Measurements from ENCODE around the gene TCF7.

TCF7 gene

DNA sequence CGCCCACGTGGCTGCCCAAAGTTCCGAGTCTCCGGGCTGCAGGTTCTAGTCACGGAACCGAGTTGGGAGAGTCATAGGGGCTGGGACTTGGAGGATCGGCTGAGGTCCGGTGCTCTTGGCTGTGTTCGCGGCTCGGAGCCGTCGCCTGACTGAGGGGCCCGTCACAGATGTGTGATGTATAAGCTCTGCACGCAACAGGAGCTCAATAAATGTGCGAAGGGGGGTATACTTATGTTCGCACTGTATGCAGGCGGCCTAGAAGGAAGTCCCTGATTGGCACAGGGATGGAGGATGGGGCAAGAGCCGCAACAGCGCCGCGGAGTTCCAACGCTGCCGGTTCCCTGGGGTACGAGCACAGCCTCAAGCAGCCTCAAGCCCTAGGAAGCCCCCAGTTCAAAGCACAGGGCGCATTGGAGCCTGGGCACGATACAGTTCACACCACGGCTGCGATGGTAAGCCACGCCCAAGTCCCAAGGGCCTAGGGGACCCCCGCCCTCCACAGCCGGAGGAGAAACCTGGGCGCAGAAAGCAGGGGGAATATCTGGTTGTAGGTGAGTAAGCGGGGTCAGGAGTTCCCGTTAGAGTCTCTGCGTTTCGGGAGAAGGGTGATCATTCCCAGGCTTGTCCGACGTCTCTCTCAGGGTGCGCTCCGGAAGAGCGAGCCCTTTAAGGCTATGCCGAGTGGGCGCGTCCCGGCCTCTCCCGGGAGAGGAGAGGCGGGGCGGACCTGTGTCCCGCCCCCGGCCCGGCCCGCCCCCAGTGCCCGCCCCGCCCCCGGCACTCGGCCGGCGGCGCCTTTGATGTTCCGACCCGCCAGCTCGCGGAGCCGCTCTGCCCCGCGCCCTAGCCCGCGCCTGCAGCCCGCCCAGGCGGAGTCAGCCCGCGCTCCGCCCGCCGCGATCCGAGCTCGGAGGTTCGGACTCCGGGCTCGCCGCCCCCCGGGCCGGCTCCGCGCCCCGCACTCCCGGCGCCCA, at the start of gene TCF7:
Gene TCF7, plus strand, starts transcription at position 780 of the 974 bp plus-strand sequence. CDS start 226 bp downstream, outside the sequence.
- FAIRE-seq (no peak), DNase-seq (ENCODE audit: low spot score) (peak; percentile 62)

DNA sequence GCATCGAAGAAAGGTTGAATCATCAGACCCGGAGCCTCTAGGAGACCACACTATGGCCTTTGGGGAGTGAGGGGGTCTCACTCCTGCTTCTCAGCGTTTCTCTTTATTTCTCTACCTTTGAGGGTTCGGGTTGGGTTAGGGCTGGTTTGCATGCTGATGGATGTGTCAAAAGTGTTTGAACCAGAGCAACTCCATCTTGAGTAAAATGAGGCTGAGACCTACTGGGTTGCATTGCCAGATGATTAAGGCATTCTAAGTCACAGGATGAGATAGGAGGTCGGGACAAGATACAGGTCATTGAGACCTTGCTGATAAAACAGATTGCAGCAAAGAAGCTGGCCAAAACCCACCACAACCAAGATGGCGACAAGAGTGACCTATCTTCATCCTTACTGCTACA, 44.9 kb upstream of the TCF7 start:
- FAIRE-seq (no peak), DNase-seq (ENCODE audit: low spot score) (no peak)

DNA sequence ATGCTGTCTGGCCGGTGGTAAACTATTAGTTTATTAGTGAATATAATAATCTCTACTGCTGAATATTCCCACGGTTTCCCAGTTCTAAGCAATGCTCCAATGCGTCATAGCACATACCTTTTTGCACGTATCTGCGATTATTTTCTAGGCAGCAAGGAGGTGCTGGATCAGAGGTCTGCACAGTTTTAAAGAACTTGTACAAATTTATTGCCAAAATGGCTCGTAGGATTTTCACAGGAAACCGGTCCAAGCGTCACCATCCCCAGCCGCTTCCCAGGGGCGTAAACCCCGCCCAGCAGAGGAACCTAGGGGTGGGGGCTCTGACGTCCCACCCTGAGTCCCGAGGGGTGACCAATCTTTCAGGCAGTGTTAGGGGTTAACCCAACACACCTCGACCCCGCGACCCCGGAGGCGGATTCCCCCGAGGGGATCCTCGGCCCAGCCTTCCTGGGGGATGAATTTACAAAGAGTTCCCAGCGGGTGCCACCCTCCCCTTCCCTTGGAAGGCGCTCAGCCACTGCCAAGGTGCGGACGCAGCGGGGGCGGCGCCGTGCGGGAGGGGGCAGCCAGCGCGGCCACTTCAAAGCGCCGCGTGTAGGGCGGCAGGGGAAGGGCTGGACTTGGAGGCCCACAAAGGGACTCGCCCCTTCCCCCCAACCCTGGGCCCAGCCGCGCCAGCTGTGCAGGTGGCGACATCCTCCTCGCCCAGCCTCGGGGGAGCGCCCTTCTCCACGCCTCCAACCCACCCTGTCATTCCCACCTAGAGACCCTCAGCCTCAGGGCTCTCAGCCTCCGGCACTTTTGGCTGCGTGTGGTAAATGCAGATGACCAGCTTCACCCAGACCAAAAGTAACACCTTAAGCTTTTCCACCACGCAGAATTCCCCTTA, 43.5 kb upstream of the TCF7 start:
- DNase-seq (ENCODE audit: low spot score) (no peak), FAIRE-seq (no peak)

- DNase-seq (ENCODE audit: low spot score) = no peak
- FAIRE-seq = no peak
These were observed 42.8 kb upstream of the TCF7 start for GRCh38 chr5:134071614-134072207.

GRCh38 chr5:134072471-134073210, 41.8 kb upstream of the TCF7 start:
- FAIRE-seq = no peak

DNA sequence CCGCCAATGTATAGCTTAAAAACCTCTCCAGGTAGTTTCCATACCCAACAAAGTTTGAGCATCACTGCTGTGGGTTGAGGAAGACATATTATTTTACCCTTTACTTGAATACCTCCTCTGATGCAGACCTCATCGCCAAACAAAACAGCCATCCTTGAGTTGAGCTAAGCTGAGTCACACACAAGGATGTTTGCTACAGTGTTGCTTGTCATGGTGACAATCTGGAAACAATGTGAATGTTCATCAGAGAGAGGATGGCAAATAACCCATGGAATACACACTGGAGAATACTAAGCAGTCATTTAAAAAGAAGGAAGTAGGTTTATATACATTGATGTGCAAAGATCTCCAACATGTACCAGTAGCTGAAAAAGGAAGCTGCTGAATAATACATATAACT, 41.1 kb upstream of the TCF7 start:
- FAIRE-seq (no peak), DNase-seq (ENCODE audit: low spot score) (no peak)

More at GRCh38 chr5:134072471-134073210, 41.8 kb upstream of the TCF7 start:
- no peak for DNase-seq (ENCODE audit: low spot score)

DNA sequence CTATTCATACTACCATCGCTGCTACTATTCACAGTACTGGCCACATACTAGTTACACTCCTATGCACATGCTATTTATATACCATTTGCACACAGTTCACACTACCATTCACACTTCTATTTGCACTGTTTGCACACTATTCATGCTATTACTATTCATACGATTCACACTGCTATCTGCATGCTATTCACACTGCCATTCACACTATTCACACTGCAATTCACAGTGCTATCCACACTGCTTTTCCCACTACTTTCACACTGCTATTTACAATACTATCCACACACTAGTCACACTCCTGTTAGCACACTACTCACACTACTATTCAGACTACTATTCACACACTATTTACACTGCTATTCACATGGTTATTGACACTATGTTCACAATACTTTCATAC, 39.4 kb upstream of the TCF7 start:
- FAIRE-seq (no peak), DNase-seq (ENCODE audit: low spot score) (no peak)

GRCh38 chr5:134077926-134078580, 36.4 kb upstream of the TCF7 start:
- DNase-seq (ENCODE audit: low spot score) = no peak
- FAIRE-seq = no peak

DNA sequence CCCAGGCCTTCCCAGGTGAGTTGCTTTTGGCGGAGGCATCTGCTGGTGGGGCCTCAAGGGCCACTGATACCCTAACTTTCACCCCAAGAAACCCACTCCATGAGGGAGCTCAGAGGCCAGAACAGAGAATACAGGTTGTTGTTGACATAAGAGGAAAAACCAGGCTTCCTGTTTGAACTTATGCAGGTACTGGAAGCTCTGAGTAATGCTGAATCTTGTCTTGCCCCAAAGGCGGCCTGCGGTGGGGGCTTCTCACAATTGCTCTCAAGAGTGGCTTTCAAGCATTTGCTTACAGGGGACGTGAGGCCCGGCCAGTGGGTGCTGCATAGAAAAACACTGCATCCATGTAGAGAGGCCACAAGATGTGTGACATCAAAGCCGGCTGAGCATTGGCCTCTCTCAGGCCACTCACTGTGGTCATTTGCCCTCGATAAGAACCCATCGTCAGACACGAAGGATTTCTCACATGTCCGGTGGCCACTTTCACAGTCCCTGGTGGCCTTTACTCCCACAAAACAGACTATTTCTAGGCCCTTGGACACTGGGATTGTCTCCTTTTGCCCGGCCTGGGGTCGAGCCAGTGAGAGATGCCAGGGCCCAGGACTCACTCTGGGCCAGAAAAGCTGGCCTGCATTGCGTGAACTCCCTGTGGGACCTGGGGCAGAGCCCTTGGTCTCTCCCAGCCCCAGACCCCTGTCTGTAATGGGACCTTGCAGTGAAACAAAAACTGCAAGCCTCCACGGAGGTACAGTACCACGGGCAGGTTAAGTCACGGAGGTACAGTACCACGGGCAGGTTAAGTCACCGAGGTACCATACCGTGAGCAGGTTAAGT, 34.5 kb upstream of the TCF7 start:
- FAIRE-seq (no peak), DNase-seq (ENCODE audit: low spot score) (no peak)

DNA sequence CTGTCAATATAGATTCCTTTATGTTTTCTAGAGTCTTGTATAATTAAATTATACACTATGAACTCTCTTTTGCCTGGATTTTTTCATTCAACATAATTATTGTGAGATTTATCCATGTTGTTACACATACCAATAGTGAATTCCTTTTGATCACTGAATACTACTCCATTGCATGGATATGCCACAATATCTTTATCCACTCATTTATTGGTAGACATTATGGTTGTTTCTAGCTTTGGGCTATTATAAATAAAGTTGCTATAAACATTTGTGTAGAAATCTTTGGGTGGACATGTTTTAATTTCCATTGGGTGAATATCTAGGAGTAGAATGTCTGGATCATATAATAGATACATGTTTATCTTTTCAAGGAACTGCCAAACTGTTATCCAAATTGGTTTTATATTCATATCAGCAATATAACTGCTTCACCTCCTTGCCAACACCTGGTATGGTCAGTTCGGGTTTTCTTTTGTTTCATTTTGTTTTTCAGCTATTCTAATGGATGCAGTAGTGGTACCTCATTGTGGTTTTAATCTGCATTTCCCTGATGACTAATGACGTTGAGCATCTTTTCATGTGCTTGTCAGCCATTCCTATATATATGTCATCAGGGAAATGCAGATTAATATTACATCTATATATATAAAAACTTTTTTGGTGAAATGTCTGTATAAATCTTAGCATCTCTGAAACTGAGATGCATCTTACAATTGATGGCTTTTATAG, 32.1 kb upstream of the TCF7 start:
- no peak for DNase-seq (ENCODE audit: low spot score)
- FAIRE-seq = no peak

- FAIRE-seq (no peak), DNase-seq (ENCODE audit: low spot score) (no peak)
These were observed 31.0 kb upstream of the TCF7 start for GRCh38 chr5:134083517-134083916.

DNA sequence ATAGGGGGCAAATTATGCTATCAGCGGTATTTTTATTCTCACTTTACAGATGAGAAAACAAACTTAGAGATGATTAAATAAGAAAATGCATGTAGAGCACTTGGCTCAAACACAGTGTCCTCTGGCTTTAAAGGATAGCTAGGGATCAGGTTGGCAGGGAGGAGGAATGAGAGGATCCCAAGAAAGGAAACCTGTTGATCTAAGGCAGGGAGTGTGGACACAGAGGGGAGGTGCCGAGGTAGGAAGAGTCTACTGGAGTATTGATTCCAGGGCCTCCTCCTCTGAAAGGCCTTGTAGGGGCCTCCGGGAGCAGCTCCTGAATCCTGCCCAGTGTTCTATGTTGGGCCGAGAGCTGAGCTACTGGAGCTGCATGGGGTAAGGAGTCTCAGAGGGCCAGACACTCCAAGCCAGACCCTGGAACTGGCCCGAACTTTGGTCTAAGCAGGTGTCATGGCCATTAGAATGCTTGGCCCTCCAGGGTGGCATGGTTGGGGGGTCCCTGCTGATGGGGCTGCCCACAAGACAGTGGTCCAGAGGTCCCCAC, 30.4 kb upstream of the TCF7 start:
- FAIRE-seq = no peak
- no peak for DNase-seq (ENCODE audit: low spot score)

DNA sequence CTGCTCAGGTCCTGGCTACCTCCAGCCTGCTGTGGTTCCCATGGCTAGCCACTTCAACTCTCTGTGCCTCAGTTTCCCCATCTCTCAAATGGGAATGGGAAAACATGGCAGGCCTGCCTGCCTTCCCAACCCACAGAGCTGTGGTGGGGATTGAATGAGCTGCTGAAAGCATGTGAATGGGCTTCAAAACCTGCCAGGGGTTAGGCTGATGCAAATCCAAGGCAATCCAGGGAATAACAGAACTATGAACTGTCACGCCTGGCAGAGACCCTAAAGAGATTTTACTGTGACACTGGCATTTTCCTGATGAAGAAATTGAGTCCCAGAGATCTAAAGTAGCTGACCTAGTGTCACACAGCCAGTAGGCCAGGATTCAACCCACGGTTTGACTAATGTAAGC, 29.9 kb upstream of the TCF7 start:
- no peak for DNase-seq (ENCODE audit: low spot score)
- no peak for FAIRE-seq

DNA sequence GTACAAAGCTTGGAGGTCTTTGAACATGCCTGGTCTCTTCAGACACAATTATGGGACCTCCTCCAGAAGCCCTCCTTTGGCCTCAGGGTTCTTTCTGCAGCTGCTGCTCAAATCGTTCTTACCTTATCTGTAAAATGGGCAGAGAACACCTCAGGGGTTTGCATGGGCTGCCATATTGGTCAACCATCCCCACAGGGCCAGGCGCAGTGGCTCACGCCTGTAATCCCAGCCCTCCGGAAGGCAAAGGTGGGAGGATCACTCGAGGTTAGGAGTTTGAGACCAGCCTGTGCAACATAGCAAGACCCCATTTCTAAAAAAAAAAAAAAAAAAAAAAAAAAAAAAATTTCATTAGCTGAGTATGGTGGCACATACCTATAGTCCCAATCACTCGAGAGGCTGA, 29.1 kb upstream of the TCF7 start:
- DNase-seq (ENCODE audit: low spot score) (no peak), FAIRE-seq (no peak)

DNA sequence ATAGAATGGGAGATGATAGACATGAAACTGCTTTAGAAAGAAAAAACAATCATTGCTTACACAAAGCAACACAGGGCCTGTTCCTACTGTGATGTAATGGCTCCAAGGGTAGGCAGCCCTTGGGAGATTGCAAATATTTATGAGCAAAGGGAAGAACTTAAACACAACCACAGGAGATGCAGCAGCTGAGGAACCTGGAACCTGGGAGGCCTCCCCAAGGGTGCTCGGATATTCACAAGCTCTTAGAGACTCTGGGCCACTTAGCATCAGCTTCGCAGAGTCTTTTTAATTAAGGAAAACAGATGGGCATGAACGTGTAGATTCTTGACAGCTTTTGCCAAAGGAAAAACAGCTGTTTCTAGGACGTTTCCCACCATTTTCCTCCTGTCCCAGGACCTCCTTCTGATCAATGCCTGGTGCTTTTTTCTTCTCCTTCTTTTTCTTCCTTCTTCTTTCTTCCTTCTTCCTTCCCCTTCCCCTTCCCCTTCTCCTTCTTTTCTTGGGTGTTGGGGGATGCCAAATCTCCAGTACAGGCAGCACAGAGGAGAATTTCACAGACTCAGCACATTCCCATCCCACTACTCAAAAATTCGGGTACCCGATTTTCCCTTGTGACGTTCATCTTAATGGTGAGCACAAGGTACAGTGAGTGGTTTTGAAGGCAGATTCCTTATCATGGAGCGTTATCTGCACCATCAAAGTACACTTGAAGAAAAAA, 28.1 kb upstream of the TCF7 start:
- no peak for FAIRE-seq

GRCh38 chr5:134086943-134087305, 27.6 kb upstream of the TCF7 start:
- DNase-seq (ENCODE audit: low spot score) (no peak), FAIRE-seq (no peak)

More for the DNA sequence above, 28.1 kb upstream of the TCF7 start:
- no peak for DNase-seq (ENCODE audit: low spot score)

DNA sequence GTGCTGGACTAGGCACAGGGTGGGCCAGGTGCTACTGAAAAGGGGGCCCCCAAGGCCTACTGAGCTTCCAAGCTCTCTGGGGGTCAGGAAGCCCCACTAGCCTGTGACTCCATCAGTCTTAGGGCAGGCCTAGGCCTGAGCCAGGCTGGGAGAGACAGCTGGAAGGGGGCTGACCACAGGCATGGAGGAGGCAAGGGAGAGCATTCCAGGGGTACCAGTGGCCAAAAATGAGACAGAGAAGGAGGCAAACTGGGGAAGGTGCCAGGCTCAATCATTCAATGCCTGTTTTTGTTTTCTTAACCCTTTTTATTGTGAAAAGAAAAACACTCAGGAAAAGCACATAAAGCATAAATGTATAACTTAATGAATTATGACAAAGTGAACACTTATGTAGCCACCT, 26.2 kb upstream of the TCF7 start:
- DNase-seq (ENCODE audit: low spot score) = no peak

DNA sequence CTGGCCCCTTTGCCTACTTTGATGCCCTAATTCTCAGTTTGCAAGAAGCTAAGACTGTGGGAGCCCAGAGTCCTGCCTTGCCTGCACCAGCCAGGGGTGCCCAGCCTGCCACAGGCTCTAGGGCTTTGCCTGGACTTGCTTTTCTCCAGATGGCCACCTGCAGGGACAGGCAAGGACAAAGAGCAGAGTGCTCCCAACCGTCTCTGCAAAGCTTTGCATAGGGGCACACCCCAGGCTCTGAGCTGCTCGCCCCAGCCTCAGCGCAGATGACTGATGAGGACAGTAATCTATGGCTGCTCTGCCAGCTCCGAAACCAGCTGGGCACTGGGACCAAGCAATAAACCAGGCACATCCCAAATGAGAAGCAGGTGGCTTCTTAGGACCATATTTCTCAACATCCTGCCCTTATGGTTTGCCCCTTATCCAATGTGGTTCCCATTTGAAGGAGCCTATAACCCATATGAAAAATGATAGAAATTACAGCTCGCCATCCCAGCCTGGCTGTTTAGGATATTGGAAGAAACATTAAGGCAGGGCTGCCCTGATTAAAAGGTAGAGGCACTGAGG, 25.4 kb upstream of the TCF7 start:
- no peak for DNase-seq (ENCODE audit: low spot score)
- FAIRE-seq = no peak

More for the DNA sequence above, 26.2 kb upstream of the TCF7 start:
- FAIRE-seq = no peak
